HEK293 (cell line): Measurements from ENCODE around the gene SULT1C2.
"Not testable (repeated sequence)": the region's sequence is repeated elsewhere in the genome, so short reads cannot be mapped to it uniquely, and the experiment has no call there.

Experiments used
- CTCF ChIA-PET: fragments of 350-600 bp; formaldehyde crosslinking; extraction: SDS; loops from one replicate; lab custom pipeline; 2021; ENCODE audit warnings: antibody characterized with exemption; lab: Yijun Ruan, JAX
- POLR2A ChIA-PET: fragments of 300-600 bp; formaldehyde crosslinking; extraction: SDS; loops from one replicate; lab custom pipeline; 2020; ENCODE audit warnings: antibody characterized with exemption, inconsistent platforms; lab: Yijun Ruan, JAX
- H3K27ac ChIP-seq: fragments of 200-500 bp; sonication (Bioruptor generic); 2 replicates; pipeline ENCODE4 v1.5.1; 2014; ENCODE audit warnings: low read depth, low read length, control low read depth, inconsistent platforms; ENCODE audit errors: extremely low read depth
- H3K36me3 ChIP-seq, 2 experiments: fragments of 200-500 bp in 1 of 2; sonication (Bioruptor generic) in 1 of 2; 1 replicate in 1 of 2; 2 replicates in 1 of 2; pipeline ENCODE4 v1.5.1; 2014 to 2017; ENCODE audit warnings: inconsistent platforms in 2 of 2, low read length in 2 of 2; ENCODE audit not compliant: control insufficient read depth in 2 of 2, insufficient read depth in 1 of 2
- H3K4me1 ChIP-seq: fragments of 200-500 bp; sonication (Bioruptor generic); 2 replicates; pipeline ENCODE4 v1.5.1; 2014; ENCODE audit warnings: mild to moderate bottlenecking, low read length, inconsistent platforms; ENCODE audit not compliant: control insufficient read depth, insufficient read depth
- H3K4me3 ChIP-seq: 2 replicates; pipeline ENCODE4 v1.5.1; 2011; ENCODE audit warnings: low read depth, mild to moderate bottlenecking, control low read depth, low read length, moderate library complexity
- H3K9me3 ChIP-seq: fragments of 200-500 bp; sonication (Bioruptor generic); 2 replicates; pipeline ENCODE4 v1.5.1; 2014; ENCODE audit warnings: low read depth, low read length, inconsistent platforms; ENCODE audit not compliant: control insufficient read depth, insufficient read depth
- AEBP2 ChIP-seq: fragments of 450-650 bp; formaldehyde crosslinking; IDR thresholded peaks from 2 replicates; pipeline ENCODE4 v1.5.1; 2016; ENCODE audit warnings: missing biosample characterization, missing genetic modification characterization, borderline replicate concordance
- GFI1B ChIP-seq: fragments of 450-650 bp; formaldehyde crosslinking; IDR thresholded peaks from 2 replicates; pipeline ENCODE4 v1.5.1; 2016; ENCODE audit warnings: missing biosample characterization, missing genetic modification characterization
- SALL2 ChIP-seq: fragments of 450-650 bp; formaldehyde crosslinking; IDR thresholded peaks from 2 replicates; pipeline ENCODE4 v1.5.0; 2017; ENCODE audit warnings: missing biosample characterization, mild to moderate bottlenecking, missing genetic modification characterization, borderline replicate concordance
- SCRT2 ChIP-seq: fragments of 450-650 bp; formaldehyde crosslinking; IDR thresholded peaks from 2 replicates; pipeline ENCODE4 v1.5.1; 2016; ENCODE audit warnings: missing biosample characterization, missing genetic modification characterization
- WT1 ChIP-seq: fragments of 450-650 bp; formaldehyde crosslinking; IDR thresholded peaks from 2 replicates; pipeline ENCODE4 v1.5.1; 2016; ENCODE audit warnings: missing biosample characterization, missing genetic modification characterization
- YY1 ChIP-seq: fragments of 450-650 bp; formaldehyde crosslinking; IDR thresholded peaks from 2 replicates; pipeline ENCODE4 v1.5.1; 2018; ENCODE audit warnings: missing biosample characterization, missing genetic modification characterization
- ZBTB49 ChIP-seq: fragments of 450-650 bp; formaldehyde crosslinking; IDR thresholded peaks from 2 replicates; pipeline ENCODE4 v1.5.1; 2016; ENCODE audit warnings: missing biosample characterization, missing genetic modification characterization, low read depth
- ZNF140 ChIP-seq: fragments of 450-650 bp; formaldehyde crosslinking; IDR thresholded peaks from 2 replicates; pipeline ENCODE4 v1.5.1; 2016; ENCODE audit warnings: missing biosample characterization, missing genetic modification characterization
- ZNF155 ChIP-seq: fragments of 450-650 bp; formaldehyde crosslinking; IDR thresholded peaks from 2 replicates; pipeline ENCODE4 v1.5.1; 2016; ENCODE audit warnings: missing biosample characterization, missing genetic modification characterization
- ZNF16 ChIP-seq: fragments of 450-650 bp; formaldehyde crosslinking; IDR thresholded peaks from 2 replicates; pipeline ENCODE4 v1.5.1; 2016; ENCODE audit warnings: low read depth, missing biosample characterization, missing genetic modification characterization
- ZNF266 ChIP-seq: fragments of 450-650 bp; formaldehyde crosslinking; IDR thresholded peaks from 2 replicates; pipeline ENCODE4 v1.5.1; 2016; ENCODE audit warnings: missing biosample characterization, missing genetic modification characterization, low read depth
- ZNF473 ChIP-seq: fragments of 450-650 bp; formaldehyde crosslinking; IDR thresholded peaks from 2 replicates; pipeline ENCODE4 v1.5.1; 2017; ENCODE audit warnings: missing biosample characterization, missing genetic modification characterization
- ZNF530 ChIP-seq: fragments of 450-650 bp; formaldehyde crosslinking; IDR thresholded peaks from 2 replicates; pipeline ENCODE4 v1.5.1; 2016; ENCODE audit warnings: low read depth, missing biosample characterization, missing genetic modification characterization
- ZNF610 ChIP-seq: fragments of 450-650 bp; formaldehyde crosslinking; IDR thresholded peaks from 2 replicates; pipeline ENCODE4 v1.5.1; 2016; ENCODE audit warnings: missing biosample characterization, missing genetic modification characterization, borderline replicate concordance
- ZSCAN5A ChIP-seq: fragments of 450-650 bp; formaldehyde crosslinking; IDR thresholded peaks from 2 replicates; pipeline ENCODE4 v1.5.1; 2016; ENCODE audit warnings: missing biosample characterization, missing genetic modification characterization

The SULT1C2 gene

GRCh38 chr2:108354136-108354535 is 65.4 kb downstream of the SULT1C2 start:
- H3K27ac ChIP-seq = no peak overlapping the region
- POLR2A ChIA-PET = no interaction called here
- no peak overlapping the region for H3K4me3 ChIP-seq
- no peaks in the 10 kb centered on the region for H3K36me3 ChIP-seq
- no peaks in the 10 kb centered on the region for H3K9me3 ChIP-seq
- TF ChIP-seq AEBP2 = no peak
- TF ChIP-seq SALL2 (tag by site-specific recombination) = no peak
- TF ChIP-seq ZNF16 = no peak
- no peak for TF ChIP-seq GFI1B (tag by site-specific recombination)
- no peak for TF ChIP-seq WT1 (tag by site-specific recombination)
- no peak for TF ChIP-seq ZNF266
- TF ChIP-seq ZNF140 (tag by site-specific recombination) = no peak
- TF ChIP-seq ZNF530 = no peak
- TF ChIP-seq ZBTB49 (tag by site-specific recombination) = no peak
- no peak for TF ChIP-seq YY1 (tag by site-specific recombination)
- TF ChIP-seq ZNF610 (tag by site-specific recombination) = no peak
- TF ChIP-seq ZNF473 (tag by site-specific recombination) = no peak
- no peaks in the 10 kb centered on the region for H3K4me1 ChIP-seq
- CTCF ChIA-PET = interaction anchor here (0.6 to 2.0 kb wide), 5 partner anchors 10 to 282 kb away, joined by 3 to 6 read pairs (median 4); no protein-coding TSS in a partner anchor

GRCh38 chr2:108355906-108356734 is 67.4 kb downstream of the SULT1C2 start:
- POLR2A ChIA-PET = no interaction called here
- no peaks in the 10 kb centered on the region for H3K9me3 ChIP-seq
- no peaks in the 10 kb centered on the region for H3K36me3 ChIP-seq
- no peak for TF ChIP-seq ZNF155
- 0 out of 2 replicates have a peak, but pooled peaks have one; percentile 30 for TF ChIP-seq SCRT2 (tag by site-specific recombination)
- no peak for TF ChIP-seq ZSCAN5A (tag by site-specific recombination)
- TF ChIP-seq, all 188 proteins: peak for 1
- Histone ChIP-seq H3K4me3 (no peak overlapping the region), H3K27ac (no peak overlapping the region), H3K4me1 (no peaks in the 10 kb centered on the region)
- CTCF ChIA-PET = interaction anchor here (1.2 to 2.0 kb wide), 2 partner anchors 228 to 280 kb away, joined by 3 to 5 read pairs; no protein-coding TSS in a partner anchor

GRCh38 chr2:108359336-108359735 is 70.6 kb downstream of the SULT1C2 start:
- H3K27ac ChIP-seq, H3K4me1 ChIP-seq, POLR2A ChIA-PET, H3K4me3 ChIP-seq, H3K9me3 ChIP-seq, H3K36me3 ChIP-seq: not testable (repeated sequence)
- CTCF ChIA-PET = interaction anchor here (0.6 to 1.4 kb wide), 3 partner anchors 136 to 277 kb away, joined by 3 to 4 read pairs (median 3); no protein-coding TSS in a partner anchor
